Measurements from ENCODE around the gene CHMP5. TPM values are rescaled to one million over a fixed set of nuclear protein-coding genes. Genes with fewer than 3 reads are reported as not detected.

Gene CHMP5
- polyA plus RNA-seq, 1 of the 3 experiments (the other 2 are of a cell fraction) = 88.3 TPM

GRCh38 chr9:33320230-33320567 lies 55.4 kb downstream of the CHMP5 start:
- POLR2A ChIA-PET = no interaction called here
- CTCF ChIA-PET = interaction anchor here (0.9 to 2.0 kb wide), 3 partner anchors 33 to 605 kb away, joined by 3 to 8 read pairs (median 3); no protein-coding TSS in a partner anchor
- WGBS (ENCODE audit: low lambda C conversion rate) = 30% methylated on average over 1 of the region's 1 CpG

GRCh38 chr9:33320568-33321261 lies 55.9 kb downstream of the CHMP5 start:
- no peak for DNase-seq
- ChIA-PET CTCF (interaction anchor here (0.9 to 2.0 kb wide), 4 partner anchors 10 to 604 kb away, joined by 3 to 8 read pairs (median 4); no protein-coding TSS in a partner anchor), POLR2A (interaction anchor here (0.7 kb wide), 1 partner anchor 18 kb away, joined by 3 read pairs; no protein-coding TSS in a partner anchor)
- peaks cover 0 to 27% of the 10 kb centered on the region in 2 experiments; a peak in 2 of 4 replicates for H3K4me1 ChIP-seq (ENCODE audit: control insufficient read depth in 1 of 2, insufficient read depth in 2 of 2, low read depth in 1 of 2, low read length in 1 of 2)
- no peaks in the 10 kb centered on the region for H3K27me3 ChIP-seq (ENCODE audit: insufficient read depth)
- no peaks in the 10 kb centered on the region for H3K9me3 ChIP-seq
- peaks cover 38 to 65% of the 10 kb centered on the region in 2 experiments for H3K36me3 ChIP-seq (replicated peaks in 1 of 2; ENCODE audit: control insufficient read depth in 1 of 2, insufficient read depth in 2 of 2, low read length in 1 of 2)
- H2AFZ ChIP-seq (ENCODE audit: low read depth) = no peak overlapping the region
- H3K27ac ChIP-seq (ENCODE audit: low read depth in 2 of 2, low read length in 1 of 2) = peak overlapping the region; percentile 69 to 95
- peaks cover 39% of the 10 kb centered on the region for H3F3A ChIP-seq (replicated peaks; ENCODE audit: insufficient read depth)
- no peak overlapping the region; a peak in 1 of 4 replicates for H3K4me3 ChIP-seq (ENCODE audit: low read depth in 2 of 2, low read length in 1 of 2)
- no peaks in the 10 kb centered on the region for H4K20me1 ChIP-seq (ENCODE audit: insufficient read depth)
- WGBS (ENCODE audit: low lambda C conversion rate) = 26% methylated on average over 2 of the region's 2 CpGs
- no peaks in the 10 kb centered on the region for H3K9me2 ChIP-seq
- peak overlapping the region; percentile 60 for H3K9ac ChIP-seq
- H3K79me2 ChIP-seq (ENCODE audit: insufficient read depth) = peaks cover 5% of the 10 kb centered on the region; the same call in 1 of the 2 replicates
- peak overlapping the region; percentile 72 for H3K4me2 ChIP-seq
- peak; percentile 92 for TF ChIP-seq JUND (IDR thresholded peaks at IDR 0.05)
- peak; percentile 77 for TF ChIP-seq TEAD4 (IDR thresholded peaks at IDR 0.05; ENCODE audit: borderline replicate concordance, insufficient read depth)
- 0 out of 2 replicates have a peak, but pooled peaks have one; percentile 9 for TF ChIP-seq TAF1 (IDR thresholded peaks at IDR 0.05; ENCODE audit: borderline replicate concordance, low read depth, low read length)
- TF ChIP-seq RXRA (IDR thresholded peaks at IDR 0.05; ENCODE audit: borderline replicate concordance, low read depth) = peak; percentile 66; the same call in 1 of the 2 replicates
- TF ChIP-seq USF1 (IDR thresholded peaks at IDR 0.05; ENCODE audit: borderline replicate concordance, low read depth) = no peak
- TF ChIP-seq NFIC (IDR thresholded peaks at IDR 0.05; ENCODE audit: borderline replicate concordance) = peak; percentile 76
- peak; percentile 88 for TF ChIP-seq TCF12 (IDR thresholded peaks at IDR 0.05)
- peak; percentile 84 for TF ChIP-seq MEF2A (IDR thresholded peaks at IDR 0.05; ENCODE audit: borderline replicate concordance, low read depth)
- TF ChIP-seq POLR2AphosphoS5 (IDR thresholded peaks at IDR 0.05; ENCODE audit: low read depth, low read length) = peak; percentile 14; the same call in 1 of the 2 replicates
- peak; percentile 33; the same call in 1 of the 2 replicates for TF ChIP-seq ELF1 (IDR thresholded peaks at IDR 0.05)
- no peak for TF ChIP-seq MXI1 (IDR thresholded peaks at IDR 0.05; ENCODE audit: low read depth, low read length)
- TF ChIP-seq RFX5 (IDR thresholded peaks at IDR 0.05; ENCODE audit: low read length) = no peak
- peak; percentile 69; the same call in 1 of the 2 replicates for TF ChIP-seq FOXM1 (IDR thresholded peaks at IDR 0.05; ENCODE audit: low read depth)
- TF ChIP-seq IRF3 (IDR thresholded peaks at IDR 0.05; ENCODE audit: low read depth, low read length) = no peak
- TF ChIP-seq PBX3 (IDR thresholded peaks at IDR 0.05) = peak; percentile 88
- TF ChIP-seq EZH2phosphoT487 (IDR thresholded peaks at IDR 0.05; ENCODE audit: borderline replicate concordance, low read depth) = no peak
- peak; percentile 47; the same call in 1 of the 2 replicates for TF ChIP-seq MAX (IDR thresholded peaks at IDR 0.05; ENCODE audit: low read depth)
- no peak for TF ChIP-seq USF2 (IDR thresholded peaks at IDR 0.05; ENCODE audit: borderline replicate concordance, low read depth, low read length)

More at GRCh38 chr9:33320230-33320567, 55.4 kb downstream of the CHMP5 start:
- H3K4me1 ChIP-seq (ENCODE audit: control insufficient read depth in 1 of 2, insufficient read depth in 2 of 2, low read depth in 1 of 2, low read length in 1 of 2) = peaks cover 0 to 27% of the 10 kb centered on the region in 2 experiments; a peak in 2 of 4 replicates
- TF ChIP-seq FOSL2 (IDR thresholded peaks at IDR 0.05; ENCODE audit: borderline replicate concordance, low read depth) (no peak), RAD21 (IDR thresholded peaks at IDR 0.05; ENCODE audit: low read length) (no peak), YY1 (IDR thresholded peaks at IDR 0.05; ENCODE audit: low read depth) (0 out of 2 replicates have a peak, but pooled peaks have one; percentile 28), MXI1 (IDR thresholded peaks at IDR 0.05; ENCODE audit: low read depth, low read length) (no peak), JUND (IDR thresholded peaks at IDR 0.05) (no peak), SMC3 (IDR thresholded peaks at IDR 0.05; ENCODE audit: low read depth, low read length) (no peak), MEF2A (IDR thresholded peaks at IDR 0.05; ENCODE audit: borderline replicate concordance, low read depth) (no peak), SIN3A (IDR thresholded peaks at IDR 0.05; ENCODE audit: borderline replicate concordance, low read depth, low read length) (no peak), GABPA (IDR thresholded peaks at IDR 0.05; ENCODE audit: low read depth) (no peak)
- peaks cover 38 to 62% of the 10 kb centered on the region in 2 experiments for H3K36me3 ChIP-seq (replicated peaks in 1 of 2; ENCODE audit: control insufficient read depth in 1 of 2, insufficient read depth in 2 of 2, low read length in 1 of 2)
- H3K9me2 ChIP-seq = no peaks in the 10 kb centered on the region
- H3F3A ChIP-seq (replicated peaks; ENCODE audit: insufficient read depth) = peaks cover 39% of the 10 kb centered on the region
- peak overlapping the region; percentile 72; the same call in 1 of the 2 replicates for H3K4me2 ChIP-seq
- DNase-seq = no peak
- H3K9ac ChIP-seq = peak overlapping the region; percentile 51; the same call in 1 of the 2 replicates
- H3K27ac ChIP-seq (ENCODE audit: low read depth in 2 of 2, low read length in 1 of 2) = peak overlapping the region; percentile 62 to 95; a peak in 3 of 4 replicates
- peaks cover 5% of the 10 kb centered on the region; the same call in 1 of the 2 replicates for H3K79me2 ChIP-seq (ENCODE audit: insufficient read depth)
- no peaks in the 10 kb centered on the region for H3K27me3 ChIP-seq (ENCODE audit: insufficient read depth)
- no peak overlapping the region for H2AFZ ChIP-seq (ENCODE audit: low read depth)
- H4K20me1 ChIP-seq (ENCODE audit: insufficient read depth) = no peaks in the 10 kb centered on the region
- H3K4me3 ChIP-seq (ENCODE audit: low read depth in 2 of 2, low read length in 1 of 2) = peak overlapping the region in 1 of 2 experiments; percentile 5; a peak in 1 of 4 replicates
- H3K9me3 ChIP-seq = no peaks in the 10 kb centered on the region

All from SK-N-SH (cell line).